Fibroblast of villous mesenchyme (primary cell): ENCODE measurements around the gene ZNF618. TPM values are rescaled to one million over a fixed set of nuclear protein-coding genes. Genes with fewer than 3 reads are reported as not detected.

Experiments used
- DNase-seq: peaks from one replicate; pipeline ENCODE4 v3.0.0-alpha.2; 2010; ENCODE audit warnings: low read depth
- H3K4me3 ChIP-seq: 2 replicates; pipeline ENCODE4 v1.5.1; 2011; ENCODE audit warnings: low read depth, mild to moderate bottlenecking, low read length
- total RNA-seq: library from RNA; depleted of rRNA; stranded (reverse); fragments of >200 nt; gene quantifications from 2 replicates; pipeline ENCODE4 v1.2.3, GENCODE V29; 2012
- TF ChIP-seq, protein P1 (sequence below): IDR thresholded peaks from 2 replicates; pipeline ENCODE4 v1.5.1; 2012; ENCODE audit warnings: low read depth, mild to moderate bottlenecking, low read length; ENCODE audit not compliant: insufficient read depth

ZNF618 gene
- total RNA-seq, 1 donor, result 12.5 TPM

DNA sequence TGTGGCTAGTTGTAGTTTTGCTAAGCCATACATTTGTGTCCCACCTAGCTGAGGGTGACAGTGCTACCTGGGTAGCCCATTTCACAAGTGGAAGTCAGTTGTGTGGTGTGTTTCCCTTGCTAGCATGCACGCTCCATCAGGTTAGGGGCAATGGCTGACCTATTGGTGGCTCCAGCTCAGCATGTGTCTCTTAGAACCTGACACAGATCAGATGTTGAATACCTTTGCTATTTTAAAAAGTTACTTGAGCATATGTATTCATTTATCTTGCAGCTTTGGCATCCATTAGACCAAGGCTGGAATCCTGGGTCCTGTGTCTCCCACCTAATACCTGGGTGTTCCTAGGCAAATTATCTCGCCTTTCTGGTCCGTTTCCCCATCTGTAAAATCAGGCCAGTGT, 44.8 kb downstream of the ZNF618 start:
- DNase-seq, result no peak
- TF ChIP-seq, protein P1, sequence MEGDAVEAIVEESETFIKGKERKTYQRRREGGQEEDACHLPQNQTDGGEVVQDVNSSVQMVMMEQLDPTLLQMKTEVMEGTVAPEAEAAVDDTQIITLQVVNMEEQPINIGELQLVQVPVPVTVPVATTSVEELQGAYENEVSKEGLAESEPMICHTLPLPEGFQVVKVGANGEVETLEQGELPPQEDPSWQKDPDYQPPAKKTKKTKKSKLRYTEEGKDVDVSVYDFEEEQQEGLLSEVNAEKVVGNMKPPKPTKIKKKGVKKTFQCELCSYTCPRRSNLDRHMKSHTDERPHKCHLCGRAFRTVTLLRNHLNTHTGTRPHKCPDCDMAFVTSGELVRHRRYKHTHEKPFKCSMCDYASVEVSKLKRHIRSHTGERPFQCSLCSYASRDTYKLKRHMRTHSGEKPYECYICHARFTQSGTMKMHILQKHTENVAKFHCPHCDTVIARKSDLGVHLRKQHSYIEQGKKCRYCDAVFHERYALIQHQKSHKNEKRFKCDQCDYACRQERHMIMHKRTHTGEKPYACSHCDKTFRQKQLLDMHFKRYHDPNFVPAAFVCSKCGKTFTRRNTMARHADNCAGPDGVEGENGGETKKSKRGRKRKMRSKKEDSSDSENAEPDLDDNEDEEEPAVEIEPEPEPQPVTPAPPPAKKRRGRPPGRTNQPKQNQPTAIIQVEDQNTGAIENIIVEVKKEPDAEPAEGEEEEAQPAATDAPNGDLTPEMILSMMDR, result no peak

GRCh38 chr9:113921396-113921925, 45.4 kb downstream of the ZNF618 start:
- TF ChIP-seq, protein P1, result no peak
- no peak overlapping the region for H3K4me3 ChIP-seq
- DNase-seq, result no peak

More for the DNA sequence above, 44.8 kb downstream of the ZNF618 start:
- H3K4me3 ChIP-seq, result no peak overlapping the region

DNA sequence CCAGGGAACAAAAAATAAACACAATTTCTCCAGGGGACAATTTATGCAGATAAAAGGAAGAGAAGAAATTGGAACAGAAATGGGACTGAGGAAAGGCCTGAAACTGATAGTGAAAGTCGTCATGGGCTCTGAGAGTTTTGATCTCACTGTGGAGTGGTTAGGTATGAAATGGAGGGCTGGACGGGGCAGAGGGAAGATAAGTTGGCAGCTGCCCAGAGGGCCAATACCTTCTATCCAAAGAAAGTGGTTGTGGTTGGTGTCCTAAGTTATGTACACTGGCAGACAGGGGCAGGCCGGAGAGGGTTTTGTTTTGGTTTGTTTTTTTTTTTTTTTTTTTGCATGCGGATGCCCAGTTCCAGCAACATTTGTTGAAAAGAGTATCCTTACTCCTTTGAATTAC, 46.1 kb downstream of the ZNF618 start:
- DNase-seq, result no peak
- H3K4me3 ChIP-seq, result no peak overlapping the region
- TF ChIP-seq, protein P1, result no peak

GRCh38 chr9:113926211-113926610, 50.1 kb downstream of the ZNF618 start:
- TF ChIP-seq, protein P1, result no peak
- no peak for DNase-seq
- H3K4me3 ChIP-seq, result no peak overlapping the region

- no peak overlapping the region for H3K4me3 ChIP-seq
- DNase-seq, result no peak
- TF ChIP-seq, protein P1, result no peak
Observed at GRCh38 chr9:113927277-113927676, 51.2 kb downstream of the ZNF618 start.

GRCh38 chr9:113928269-113928668, 52.2 kb downstream of the ZNF618 start:
- TF ChIP-seq, protein P1, result no peak
- DNase-seq, result peak; percentile 23
- H3K4me3 ChIP-seq, result no peak overlapping the region
